ENCODE data around the gene RNF38. TPM values are rescaled to one million over a fixed set of nuclear protein-coding genes. Genes with fewer than 3 reads are reported as not detected.

Gene RNF38
- total RNA-seq, 1 donor, result 12.7 TPM

- no peak overlapping the region for H3K4me3 ChIP-seq (ENCODE audit: insufficient read depth, low read length)
- peak; percentile 5 for TF ChIP-seq CTCF (IDR thresholded peaks at IDR 0.05; ENCODE audit: extremely low read depth, low read depth, low read length)
- H3K27ac ChIP-seq (ENCODE audit: low read depth, low read length), result no peak overlapping the region
- no peak overlapping the region for H2AFZ ChIP-seq (ENCODE audit: low read length)
- no peaks in the 10 kb centered on the region for H3K4me1 ChIP-seq (ENCODE audit: insufficient read depth, low read length)
- no peak for DNase-seq (ENCODE audit: insufficient read length, low spot score, missing footprints)
- H3K9me3 ChIP-seq (ENCODE audit: low read depth, low read length), result no peaks in the 10 kb centered on the region
- no peaks in the 10 kb centered on the region for H3K27me3 ChIP-seq (ENCODE audit: insufficient read depth, low read length)
- H3K4me2 ChIP-seq (ENCODE audit: insufficient read depth, low read length), result no peak overlapping the region
- no peaks in the 10 kb centered on the region for H3K79me2 ChIP-seq (ENCODE audit: insufficient read depth, low read length)
- H3K36me3 ChIP-seq (ENCODE audit: insufficient read depth, low read length), result peaks cover 49% of the 10 kb centered on the region
- peaks cover 3% of the 10 kb centered on the region for H4K20me1 ChIP-seq (ENCODE audit: insufficient read depth, low read length)
These were observed 54.8 kb downstream of the RNF38 start for GRCh38 chr9:36345103-36345846.

GRCh38 chr9:36341936-36342577 is 58.0 kb downstream of the RNF38 start:
- H3K27ac ChIP-seq (ENCODE audit: low read depth, low read length), result no peak overlapping the region
- H3K4me2 ChIP-seq (ENCODE audit: insufficient read depth, low read length), result no peak overlapping the region
- H3K9me3 ChIP-seq (ENCODE audit: low read depth, low read length), result no peaks in the 10 kb centered on the region
- no peak overlapping the region for H3K4me3 ChIP-seq (ENCODE audit: insufficient read depth, low read length)
- H4K20me1 ChIP-seq (ENCODE audit: insufficient read depth, low read length), result peaks cover 3% of the 10 kb centered on the region
- H3K27me3 ChIP-seq (ENCODE audit: insufficient read depth, low read length), result no peaks in the 10 kb centered on the region
- H3K79me2 ChIP-seq (ENCODE audit: insufficient read depth, low read length), result no peaks in the 10 kb centered on the region
- no peak for TF ChIP-seq CTCF (IDR thresholded peaks at IDR 0.05; ENCODE audit: extremely low read depth, low read depth, low read length)
- peaks cover 38% of the 10 kb centered on the region for H3K36me3 ChIP-seq (ENCODE audit: insufficient read depth, low read length)
- H2AFZ ChIP-seq (ENCODE audit: low read length), result no peak overlapping the region
- no peak for DNase-seq (ENCODE audit: insufficient read length, low spot score, missing footprints)
- no peaks in the 10 kb centered on the region for H3K4me1 ChIP-seq (ENCODE audit: insufficient read depth, low read length)

GRCh38 chr9:36337865-36338264 is 62.2 kb downstream of the RNF38 start:
- peaks cover 25% of the 10 kb centered on the region for H3K36me3 ChIP-seq (ENCODE audit: insufficient read depth, low read length)
- no peaks in the 10 kb centered on the region for H4K20me1 ChIP-seq (ENCODE audit: insufficient read depth, low read length)

More at GRCh38 chr9:36337865-36338264, 62.2 kb downstream of the RNF38 start:
- TF ChIP-seq CTCF (IDR thresholded peaks at IDR 0.05; ENCODE audit: extremely low read depth, low read depth, low read length), result no peak
- Histone ChIP-seq H2AFZ (ENCODE audit: low read length) (no peak overlapping the region), H3K4me2 (ENCODE audit: insufficient read depth, low read length) (no peak overlapping the region), H3K4me3 (ENCODE audit: insufficient read depth, low read length) (no peak overlapping the region), H3K27me3 (ENCODE audit: insufficient read depth, low read length) (no peaks in the 10 kb centered on the region), H3K9me3 (ENCODE audit: low read depth, low read length) (no peaks in the 10 kb centered on the region), H3K27ac (ENCODE audit: low read depth, low read length) (no peak overlapping the region), H3K79me2 (ENCODE audit: insufficient read depth, low read length) (no peaks in the 10 kb centered on the region), H3K4me1 (ENCODE audit: insufficient read depth, low read length) (no peaks in the 10 kb centered on the region)
- peak; percentile 11 for DNase-seq (ENCODE audit: insufficient read length, low spot score, missing footprints)

All from osteoblast (primary cell).